Measurements from ENCODE around the gene SPDYE2.
A peak's percentile ranks its signal among the peaks of the same experiment; 100 is the strongest.
"Not testable (repeated sequence)": the region's sequence is repeated elsewhere in the genome, so short reads cannot be mapped to it uniquely, and the experiment has no call there.

Gene SPDYE2

GRCh38 chr7:102583495-102583894 lies 32.5 kb downstream of the SPDYE2 start:
- not testable (repeated sequence) for DNase-seq (ENCODE audit: low read depth); H3K4me3 ChIP-seq (ENCODE audit: low read depth, low read length)

- H3K4me3 ChIP-seq (ENCODE audit: low read depth, low read length); DNase-seq (ENCODE audit: low read depth): not testable (repeated sequence)
Observed at GRCh38 chr7:102589857-102590256, 38.8 kb downstream of the SPDYE2 start.

GRCh38 chr7:102592477-102593019 lies 41.5 kb downstream of the SPDYE2 start:
- not testable (repeated sequence) for H3K4me3 ChIP-seq (ENCODE audit: low read depth, low read length); DNase-seq (ENCODE audit: low read depth)

GRCh38 chr7:102593637-102594334 lies 42.8 kb downstream of the SPDYE2 start:
- DNase-seq (ENCODE audit: low read depth); H3K4me3 ChIP-seq (ENCODE audit: low read depth, low read length): not testable (repeated sequence)

GRCh38 chr7:102596036-102596435 lies 45.0 kb downstream of the SPDYE2 start:
- not testable (repeated sequence) for H3K4me3 ChIP-seq (ENCODE audit: low read depth, low read length); DNase-seq (ENCODE audit: low read depth)

- not testable (repeated sequence) for DNase-seq (ENCODE audit: low read depth); H3K4me3 ChIP-seq (ENCODE audit: low read depth, low read length)
Observed at GRCh38 chr7:102599699-102600098, 48.7 kb downstream of the SPDYE2 start.

- DNase-seq (ENCODE audit: low read depth); H3K4me3 ChIP-seq (ENCODE audit: low read depth, low read length): not testable (repeated sequence)
Observed at GRCh38 chr7:102602317-102602716, 51.3 kb downstream of the SPDYE2 start.

GRCh38 chr7:102604431-102605145 lies 53.6 kb downstream of the SPDYE2 start:
- not testable (repeated sequence) for DNase-seq (ENCODE audit: low read depth); H3K4me3 ChIP-seq (ENCODE audit: low read depth, low read length)

- not testable (repeated sequence) for H3K4me3 ChIP-seq (ENCODE audit: low read depth, low read length); DNase-seq (ENCODE audit: low read depth)
Observed at GRCh38 chr7:102606848-102607247, 55.8 kb downstream of the SPDYE2 start.

- not testable (repeated sequence) for DNase-seq (ENCODE audit: low read depth); H3K4me3 ChIP-seq (ENCODE audit: low read depth, low read length)
Observed at GRCh38 chr7:102609734-102610133, 58.7 kb downstream of the SPDYE2 start.

- DNase-seq (ENCODE audit: low read depth); H3K4me3 ChIP-seq (ENCODE audit: low read depth, low read length): not testable (repeated sequence)
Observed at GRCh38 chr7:102610441-102610840, 59.4 kb downstream of the SPDYE2 start.

- not testable (repeated sequence) for DNase-seq (ENCODE audit: low read depth); H3K4me3 ChIP-seq (ENCODE audit: low read depth, low read length)
Observed at GRCh38 chr7:102611013-102611674, 60.1 kb downstream of the SPDYE2 start.

GRCh38 chr7:102611675-102612325 lies 60.8 kb downstream of the SPDYE2 start:
- peak overlapping the region; percentile 39 for H3K4me3 ChIP-seq (ENCODE audit: low read depth, low read length)
- DNase-seq (ENCODE audit: low read depth) = peak; percentile 3

Data from GM12865 (cell line).